GM15510 (cell line): ENCODE data around the gene OR1L6.

Source experiments
- POLR2A ChIP-seq: IDR thresholded peaks from 3 replicates; pipeline ENCODE4 v1.6.1; 2011; ENCODE audit warnings: borderline replicate concordance; ENCODE audit not compliant: insufficient read length; ENCODE audit errors: extremely low read depth

Gene OR1L6

DNA sequence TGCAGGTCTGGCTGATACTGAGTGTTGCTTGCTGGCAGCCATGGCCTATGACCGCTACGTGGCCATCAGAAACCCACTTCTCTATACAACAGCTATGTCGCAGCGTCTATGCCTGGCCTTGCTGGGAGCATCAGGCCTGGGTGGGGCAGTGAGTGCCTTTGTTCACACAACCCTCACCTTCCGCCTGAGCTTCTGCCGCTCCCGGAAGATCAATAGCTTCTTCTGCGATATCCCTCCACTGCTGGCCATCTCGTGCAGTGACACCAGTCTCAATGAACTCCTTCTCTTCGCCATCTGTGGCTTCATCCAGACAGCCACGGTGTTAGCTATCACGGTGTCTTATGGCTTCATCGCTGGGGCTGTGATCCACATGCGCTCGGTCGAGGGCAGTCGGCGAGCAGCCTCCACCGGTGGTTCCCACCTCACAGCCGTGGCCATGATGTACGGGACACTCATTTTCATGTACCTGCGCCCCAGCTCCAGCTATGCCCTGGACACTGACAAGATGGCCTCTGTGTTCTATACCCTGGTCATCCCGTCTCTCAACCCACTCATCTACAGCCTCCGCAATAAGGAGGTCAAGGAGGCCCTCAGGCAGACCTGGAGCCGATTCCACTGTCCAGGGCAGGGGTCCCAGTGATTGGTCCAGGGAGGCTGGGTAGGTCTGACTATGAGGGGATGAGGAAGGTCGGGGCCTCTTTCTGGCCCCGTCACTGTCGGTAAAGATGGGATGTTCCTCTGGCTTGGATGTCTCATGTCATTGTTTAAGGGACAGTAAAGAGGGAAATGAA lies 47.3 kb downstream of the OR1L6 start:
- TF ChIP-seq POLR2A = no peak

DNA sequence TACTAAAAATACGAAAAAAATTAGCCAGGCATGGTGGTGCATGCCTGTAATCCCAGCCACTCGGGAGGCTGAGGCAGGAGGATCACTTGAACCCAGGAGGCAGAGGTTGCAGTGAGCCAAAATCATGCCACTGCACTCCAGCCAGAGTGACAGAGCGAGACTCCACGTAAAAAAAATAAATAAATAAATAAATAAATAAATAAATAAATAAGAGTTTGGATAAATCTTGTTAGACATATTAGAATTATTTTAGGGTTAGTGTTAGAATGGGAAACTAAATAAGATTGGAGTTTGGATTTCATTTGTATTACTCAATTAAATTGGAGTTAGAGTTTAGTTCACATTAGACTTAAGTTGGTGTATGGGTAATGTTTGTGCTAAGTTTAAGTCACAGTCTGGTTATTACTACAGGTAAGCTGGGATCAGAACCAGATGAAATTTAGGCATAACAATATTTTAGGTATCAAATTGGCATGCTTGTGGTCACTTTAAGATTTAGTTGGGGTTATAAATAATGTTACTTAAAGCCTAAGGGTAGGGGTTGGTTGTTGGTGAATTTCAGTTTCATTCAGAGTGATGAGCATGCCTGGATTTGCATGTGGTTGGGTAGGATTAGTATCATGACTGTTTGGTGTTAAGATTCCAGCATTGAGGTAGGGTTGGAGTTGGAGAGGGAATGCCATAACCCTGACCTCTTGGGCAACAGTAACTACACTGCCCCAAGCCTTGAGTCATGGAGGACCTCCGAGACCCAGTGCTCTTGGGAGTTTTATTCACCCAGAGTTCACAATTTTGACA lies 50.0 kb downstream of the OR1L6 start:
- no peak for TF ChIP-seq POLR2A

- no peak for TF ChIP-seq POLR2A
Measured at GRCh38 chr9:122797316-122798063, 55.4 kb downstream of the OR1L6 start.
